GM13977 (cell line): ENCODE data around the gene C1orf159.

Experiments used
- DNase-seq: peaks from one replicate; pipeline ENCODE4 v3.0.0; 2012; ENCODE audit warnings: low spot score
- CTCF ChIP-seq: IDR thresholded peaks from 2 replicates; pipeline ENCODE4 v1.5.1; 2012; ENCODE audit warnings: mild to moderate bottlenecking, control low read depth; ENCODE audit not compliant: insufficient read depth; ENCODE audit errors: extremely low read depth, missing control alignments
- in situ Hi-C: fragments of 300-500 bp; cut with MboI; formaldehyde crosslinking; loops from one replicate; pipeline ENCODE4 v1.12.0; 2022; ENCODE audit warnings: low sequenced_read_pairs, low pct_unique_long_range_greater_than_20kb, mixed read lengths, inconsistent platforms; ENCODE audit not compliant: unreplicated experiment

The C1orf159 gene

GRCh38 chr1:1071486-1072298 lies 44.2 kb downstream of the C1orf159 start:
- no peak for TF ChIP-seq CTCF
- DNase-seq, result no peak
- in situ Hi-C loops, result no loop called here

DNA sequence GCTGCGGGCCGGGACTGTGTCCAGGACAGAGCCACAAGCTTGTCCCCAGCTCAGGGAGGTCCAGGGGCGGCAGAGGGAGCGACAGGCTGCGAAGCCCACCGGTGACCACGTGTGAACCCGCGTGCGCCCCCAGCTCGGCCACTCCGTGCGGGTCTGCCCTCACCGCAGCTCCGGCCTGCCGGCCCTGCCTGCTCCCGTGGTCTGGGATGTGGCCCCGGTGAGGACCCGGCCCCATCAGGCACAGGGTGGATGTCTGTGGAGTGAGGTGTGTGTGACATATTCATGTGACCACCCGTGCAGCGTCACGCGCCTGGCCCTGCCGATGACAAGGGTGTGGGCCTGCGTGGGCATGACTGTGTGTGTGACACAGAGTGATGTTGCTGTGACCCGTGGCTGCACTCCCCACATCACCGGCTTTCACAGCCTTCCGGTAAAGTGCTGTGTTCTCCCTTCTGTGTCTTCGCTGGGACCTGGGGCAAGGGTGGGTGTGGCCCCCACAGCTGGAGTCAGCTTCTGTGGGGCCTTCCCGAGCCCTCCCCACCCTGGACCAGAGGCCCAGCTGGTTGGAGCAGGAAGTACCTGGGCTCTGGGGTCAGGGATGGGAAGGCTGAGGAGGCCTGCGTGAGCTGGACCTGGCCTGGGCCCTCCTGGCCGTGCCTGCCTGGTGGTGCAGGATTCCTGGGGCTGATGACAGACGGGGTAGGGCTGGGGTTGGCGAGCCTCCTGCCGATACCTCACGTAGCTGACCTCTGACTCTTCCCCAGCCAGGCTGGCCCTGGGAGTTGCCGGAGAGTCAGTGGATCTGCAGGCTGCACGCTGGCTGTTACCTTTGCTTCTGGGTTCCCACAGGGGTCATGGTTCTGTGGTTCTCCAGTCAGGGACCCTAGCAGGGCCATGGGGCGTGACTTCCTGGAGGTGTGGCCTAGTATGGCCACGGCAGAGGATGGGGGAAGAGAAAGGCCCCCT lies 45.9 kb downstream of the C1orf159 start:
- in situ Hi-C loops, result no loop called here
- no peak for TF ChIP-seq CTCF
- DNase-seq, result peak; percentile 74

GRCh38 chr1:1069056-1069710 lies 46.7 kb downstream of the C1orf159 start:
- no peak for TF ChIP-seq CTCF
- in situ Hi-C loops, result no loop called here

DNA sequence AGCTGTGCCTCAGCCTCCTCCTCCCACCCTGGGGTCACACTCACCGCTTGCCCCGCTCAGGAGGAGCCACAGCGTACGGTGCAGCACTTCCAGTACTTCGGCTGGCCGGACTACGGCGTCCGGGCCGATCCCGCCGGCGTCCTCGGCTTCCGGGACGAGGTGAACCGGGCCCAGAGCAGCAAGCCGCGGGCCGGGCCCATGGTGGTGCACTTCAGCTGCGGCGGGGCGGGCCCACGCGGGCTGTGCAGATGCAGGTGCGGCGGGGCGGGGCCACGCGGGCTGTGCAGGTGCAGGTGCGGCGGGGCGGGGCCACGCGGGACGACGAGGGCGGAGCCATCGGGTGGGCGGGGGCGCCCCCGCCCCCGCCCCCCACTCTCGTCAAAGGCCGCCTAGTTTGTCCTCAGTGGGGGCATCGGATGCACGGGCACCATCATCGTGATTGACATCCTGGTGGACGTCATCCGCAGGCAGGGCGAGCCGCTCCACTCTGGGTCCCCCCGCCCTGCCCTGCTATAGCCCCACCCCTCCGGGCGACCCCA lies 47.3 kb downstream of the C1orf159 start:
- peak; percentile 88 for DNase-seq
- no peak for TF ChIP-seq CTCF
- in situ Hi-C loops, result no loop called here

More at GRCh38 chr1:1069056-1069710, 46.7 kb downstream of the C1orf159 start:
- peak; percentile 98 for DNase-seq

- no peak for TF ChIP-seq CTCF
- in situ Hi-C loops, result no loop called here
- no peak for DNase-seq
Observed at GRCh38 chr1:1067860-1068516, 47.9 kb downstream of the C1orf159 start.

DNA sequence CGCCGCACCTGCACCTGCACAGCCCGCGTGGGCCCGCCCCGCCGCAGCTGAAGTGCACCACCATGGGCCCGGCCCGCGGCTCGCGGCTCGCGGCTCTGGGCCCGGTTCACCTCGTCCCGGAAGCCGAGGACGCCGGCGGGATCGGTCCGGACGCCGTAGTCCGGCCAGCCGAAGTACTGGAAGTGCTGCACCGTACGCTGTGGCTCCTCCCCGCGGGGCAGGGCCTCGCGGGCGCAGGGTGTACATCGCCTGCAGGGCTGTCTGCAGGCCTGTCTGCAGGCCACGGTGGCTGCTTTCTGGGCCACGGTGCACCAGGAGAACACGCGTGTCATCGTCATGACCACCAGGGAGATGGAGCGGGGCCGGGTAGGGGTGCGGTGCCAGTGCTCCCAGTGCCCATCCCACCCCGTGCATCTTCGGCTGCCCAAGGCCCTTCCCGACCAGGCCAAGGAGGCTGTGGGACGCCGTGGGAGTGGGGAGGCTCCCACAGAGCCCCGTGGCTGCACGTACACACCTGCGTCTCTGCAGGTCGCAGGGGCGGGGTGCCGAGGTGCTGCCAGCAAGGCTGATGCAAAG lies 48.5 kb downstream of the C1orf159 start:
- DNase-seq, result no peak
- no peak for TF ChIP-seq CTCF
- in situ Hi-C loops, result no loop called here
